ENCODE results near the gene TTC34. TPM values are rescaled to one million over a fixed set of nuclear protein-coding genes. Genes with fewer than 3 reads are reported as not detected.

Gene TTC34
- polyA plus RNA-seq, 1 donor (not counting 4 experiments of a cell fraction or from before 2014, with no cell fraction given) = 0.04 TPM

- Histone ChIP-seq H3K27ac (ENCODE audit: control insufficient read depth, insufficient read depth, low read length) (no peak overlapping the region), H4K20me1 (ENCODE audit: control insufficient read depth, extremely low read depth, insufficient read depth, low read length) (no peaks in the 10 kb centered on the region), H3K9me1 (ENCODE audit: control insufficient read depth, extremely low read depth, insufficient read depth, low read length) (no peaks in the 10 kb centered on the region), H3K4me2 (ENCODE audit: control insufficient read depth, extremely low read depth, insufficient read depth, low read depth, low read length) (no peak overlapping the region), H2AFZ (ENCODE audit: control insufficient read depth, low read length) (no peak overlapping the region), H3K36me3 (ENCODE audit: control insufficient read depth in 2 of 2, extremely low read depth in 1 of 2, insufficient read depth in 2 of 2, low read length in 2 of 2) (no peaks in the 10 kb centered on the region), H3K9me3 (ENCODE audit: control insufficient read depth, low read depth, low read length) (peaks cover 15% of the 10 kb centered on the region), H3K4me1 (ENCODE audit: control insufficient read depth, extremely low read depth, insufficient read depth, low read length) (no peaks in the 10 kb centered on the region), H3K79me2 (ENCODE audit: control insufficient read depth, insufficient read depth, low read length) (no peaks in the 10 kb centered on the region), H3K4me3 (ENCODE audit: control insufficient read depth in 2 of 3, extremely low read depth in 1 of 3, insufficient read depth in 2 of 3, low read depth in 1 of 3, low read length in 3 of 3) (no peak overlapping the region), H3K27me3 (ENCODE audit: control insufficient read depth, extremely low read depth, insufficient read depth, low read length) (no peaks in the 10 kb centered on the region), H3K9ac (ENCODE audit: control insufficient read depth, extremely low read depth, insufficient read depth, low read length) (no peak overlapping the region)
- dilution Hi-C loops (cut with MboI; ENCODE audit: extremely low pct_ligation_motif_present, low sequenced_read_pairs) = no loop called here
- DNase-seq (ENCODE audit: low read depth, low spot score) = no peak
- TF ChIP-seq EZH2 (IDR thresholded peaks at IDR 0.05; ENCODE audit: low read length) (no peak), CTCF (optimal IDR thresholded peaks at IDR 0.05 in 1 of 3, IDR thresholded peaks at IDR 0.05 in 1 of 3, conservative IDR thresholded peaks at IDR 0.05 in 1 of 3; ENCODE audit: extremely low read depth in 1 of 3, insufficient read depth in 2 of 3, low read length in 3 of 3) (peak in 2 of 3 experiments; percentile 34 to 35)
- FAIRE-seq = no peak
These were observed 20.6 kb upstream of the TTC34 start for GRCh38 chr1:2821966-2822620.

GRCh38 chr1:2821373-2821955, 20.0 kb upstream of the TTC34 start:
- H3K9me1 ChIP-seq (ENCODE audit: control insufficient read depth, extremely low read depth, insufficient read depth, low read length) = no peaks in the 10 kb centered on the region
- H3K9me3 ChIP-seq (ENCODE audit: control insufficient read depth, low read depth, low read length) = peaks cover 15% of the 10 kb centered on the region
- H3K27ac ChIP-seq (ENCODE audit: control insufficient read depth, insufficient read depth, low read length) = no peak overlapping the region
- H3K79me2 ChIP-seq (ENCODE audit: control insufficient read depth, insufficient read depth, low read length) = no peaks in the 10 kb centered on the region
- no peak overlapping the region for H2AFZ ChIP-seq (ENCODE audit: control insufficient read depth, low read length)
- no peak overlapping the region for H3K4me2 ChIP-seq (ENCODE audit: control insufficient read depth, extremely low read depth, insufficient read depth, low read depth, low read length)
- dilution Hi-C loops (cut with MboI; ENCODE audit: extremely low pct_ligation_motif_present, low sequenced_read_pairs) = no loop called here
- H3K4me3 ChIP-seq (ENCODE audit: control insufficient read depth in 2 of 3, extremely low read depth in 1 of 3, insufficient read depth in 2 of 3, low read depth in 1 of 3, low read length in 3 of 3) = no peak overlapping the region
- no peaks in the 10 kb centered on the region for H4K20me1 ChIP-seq (ENCODE audit: control insufficient read depth, extremely low read depth, insufficient read depth, low read length)
- H3K36me3 ChIP-seq (ENCODE audit: control insufficient read depth in 2 of 2, extremely low read depth in 1 of 2, insufficient read depth in 2 of 2, low read length in 2 of 2) = no peaks in the 10 kb centered on the region
- H3K4me1 ChIP-seq (ENCODE audit: control insufficient read depth, extremely low read depth, insufficient read depth, low read length) = no peaks in the 10 kb centered on the region
- TF ChIP-seq CTCF (optimal IDR thresholded peaks at IDR 0.05 in 1 of 3, IDR thresholded peaks at IDR 0.05 in 1 of 3, conservative IDR thresholded peaks at IDR 0.05 in 1 of 3; ENCODE audit: extremely low read depth in 1 of 3, insufficient read depth in 2 of 3, low read length in 3 of 3) = no peak
- no peak for TF ChIP-seq EZH2 (IDR thresholded peaks at IDR 0.05; ENCODE audit: low read length)
- DNase-seq (ENCODE audit: low read depth, low spot score) (no peak), FAIRE-seq (no peak)
- H3K27me3 ChIP-seq (ENCODE audit: control insufficient read depth, extremely low read depth, insufficient read depth, low read length) = no peaks in the 10 kb centered on the region
- H3K9ac ChIP-seq (ENCODE audit: control insufficient read depth, extremely low read depth, insufficient read depth, low read length) = no peak overlapping the region
